DMS114 treated with DMSO at 0.1 percent for 48 hours (cell line): Measurements from ENCODE around the gene NSD1.

Experiments
- DNase-seq: peaks from one replicate; lab custom pipeline; 2025; ENCODE audit not compliant: unreplicated experiment; lab: John Stamatoyannopoulos, UW

Gene NSD1

GRCh38 chr5:177133096-177133852, at the start of gene NSD1:
TSS of gene NSD1 (plus strand) at chr5:177133773. CDS start at chr5:177135104, 1,331 bp downstream.
- peak; percentile 25 for DNase-seq

GRCh38 chr5:177084175-177084574, 49.4 kb upstream of the NSD1 start:
- DNase-seq = no peak

DNA sequence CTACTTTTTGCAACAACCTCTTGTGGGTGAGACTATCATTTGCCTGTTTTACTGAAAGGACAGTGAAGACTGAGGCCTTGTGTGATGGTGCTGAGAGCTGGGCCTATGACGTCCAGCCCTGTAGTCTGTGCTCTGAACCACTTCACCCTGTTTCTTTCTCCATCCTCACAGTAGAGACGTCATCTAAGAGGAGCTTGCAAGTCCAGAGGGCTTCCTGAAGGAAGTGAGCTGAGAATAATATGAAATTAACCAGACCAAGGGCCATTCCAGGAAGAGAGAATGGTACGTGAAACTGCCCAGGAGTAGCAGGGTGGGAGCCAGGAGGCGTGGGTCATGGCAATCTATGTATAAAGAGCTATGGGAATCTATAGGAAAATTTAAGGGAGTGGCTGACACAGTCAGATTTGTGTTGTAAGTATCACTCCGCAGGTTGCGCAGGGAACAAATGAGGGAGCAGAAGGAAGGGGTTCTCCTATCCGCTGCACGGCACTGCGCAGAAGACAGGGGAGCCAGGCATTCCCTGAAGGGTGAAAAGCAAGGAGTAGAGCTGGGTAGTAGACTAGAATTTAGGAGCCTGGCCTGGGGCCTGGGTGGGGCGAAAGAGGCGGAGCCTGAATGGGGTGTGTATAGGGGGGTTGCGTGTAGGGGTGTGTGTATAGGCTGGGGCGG, 47.5 kb upstream of the NSD1 start:
- DNase-seq = peak; percentile 38

- DNase-seq = no peak
Observed at GRCh38 chr5:177086654-177087397, 46.7 kb upstream of the NSD1 start, which contains the start of gene FGFR4. TSS of gene FGFR4 (plus strand) at chr5:177086915. CDS start at chr5:177089603, 2,688 bp downstream.

DNA sequence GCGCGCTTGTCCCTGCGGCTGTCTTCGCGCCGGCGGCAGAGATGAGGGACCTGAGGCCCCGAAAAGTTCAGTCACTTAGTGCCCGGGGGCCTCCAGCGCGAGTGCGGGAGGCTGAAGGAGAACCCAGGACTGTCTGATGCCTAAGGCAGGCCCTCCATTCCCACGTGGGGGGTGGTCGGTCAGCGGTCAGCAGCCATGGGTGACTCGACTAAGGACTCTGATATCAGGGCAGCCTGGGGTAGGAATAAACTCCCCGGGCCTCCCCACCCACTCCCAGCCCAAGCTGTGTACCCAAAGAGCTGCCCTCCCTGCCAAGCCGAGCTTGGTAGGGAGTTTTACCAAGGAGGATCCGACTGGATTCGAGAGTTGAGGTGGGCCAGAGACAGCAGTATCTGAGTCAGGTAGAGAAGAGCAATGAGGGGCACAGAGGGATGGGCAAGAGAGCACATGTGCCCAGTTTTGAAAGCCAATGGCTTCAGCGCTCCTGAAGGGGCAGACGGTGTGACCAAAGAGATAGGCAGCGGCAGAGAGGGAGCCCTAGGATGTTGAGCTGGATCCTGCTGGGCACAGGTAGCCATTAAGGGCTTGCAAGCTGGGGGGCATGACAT, 46.1 kb upstream of the NSD1 start:
- no peak for DNase-seq

GRCh38 chr5:177089127-177089526, 44.4 kb upstream of the NSD1 start:
- no peak for DNase-seq

DNA sequence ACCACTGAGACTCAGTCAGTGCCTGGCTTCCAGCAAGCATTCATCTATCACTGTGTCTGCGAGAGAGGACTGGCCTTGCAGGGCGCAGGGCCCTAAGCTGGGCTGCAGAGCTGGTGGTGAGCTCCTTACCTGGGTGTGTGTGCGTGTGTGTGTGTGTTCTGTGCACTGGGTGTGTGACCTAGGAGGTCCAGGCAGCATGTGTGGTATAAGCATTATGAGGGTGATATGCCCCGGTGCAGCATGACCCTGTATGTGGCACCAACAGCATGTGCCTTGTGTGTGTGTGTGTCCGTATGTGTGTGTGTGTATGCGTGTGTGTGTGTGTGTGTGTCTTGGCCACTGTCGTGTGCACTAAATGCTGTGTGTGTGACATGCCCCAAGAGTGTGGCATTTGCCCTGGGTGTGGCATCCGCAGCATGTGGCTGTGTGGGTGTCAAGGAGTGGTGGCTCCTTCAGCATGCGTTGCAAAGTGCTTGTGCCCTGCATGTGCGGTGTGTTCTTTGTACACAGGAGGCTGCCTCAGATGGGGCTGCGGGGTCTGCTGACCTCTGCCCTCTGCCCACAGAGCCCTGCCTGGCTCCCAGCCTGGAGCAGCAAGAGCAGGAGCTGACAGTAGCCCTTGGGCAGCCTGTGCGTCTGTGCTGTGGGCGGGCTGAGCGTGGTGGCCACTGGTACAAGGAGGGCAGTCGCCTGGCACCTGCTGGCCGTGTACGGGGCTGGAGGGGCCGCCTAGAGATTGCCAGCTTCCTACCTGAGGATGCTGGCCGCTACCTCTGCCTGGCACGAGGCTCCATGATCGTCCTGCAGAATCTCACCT, 43.5 kb upstream of the NSD1 start:
- DNase-seq = no peak

GRCh38 chr5:177090813-177091212, 42.8 kb upstream of the NSD1 start:
- DNase-seq = no peak

DNA sequence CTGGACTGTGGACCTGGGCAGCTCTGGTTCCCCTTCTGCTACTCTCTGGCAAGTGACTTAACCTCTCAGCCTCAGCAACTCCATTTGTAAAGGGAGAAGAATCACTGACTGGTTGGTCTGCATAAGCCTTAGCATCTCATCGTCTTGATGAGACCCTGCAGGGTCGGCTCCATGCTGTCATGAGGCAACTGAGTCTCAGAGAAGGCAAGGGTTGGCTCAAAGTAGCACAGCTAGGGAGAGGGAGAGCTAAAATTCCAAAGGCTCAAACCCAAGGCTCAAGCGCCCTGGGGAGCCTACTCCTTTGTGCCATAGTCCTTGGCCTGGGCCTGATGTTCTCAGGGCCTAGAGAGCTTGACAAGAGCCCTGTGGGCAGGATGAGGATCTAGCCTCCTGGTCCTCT, 42.3 kb upstream of the NSD1 start:
- no peak for DNase-seq

DNA sequence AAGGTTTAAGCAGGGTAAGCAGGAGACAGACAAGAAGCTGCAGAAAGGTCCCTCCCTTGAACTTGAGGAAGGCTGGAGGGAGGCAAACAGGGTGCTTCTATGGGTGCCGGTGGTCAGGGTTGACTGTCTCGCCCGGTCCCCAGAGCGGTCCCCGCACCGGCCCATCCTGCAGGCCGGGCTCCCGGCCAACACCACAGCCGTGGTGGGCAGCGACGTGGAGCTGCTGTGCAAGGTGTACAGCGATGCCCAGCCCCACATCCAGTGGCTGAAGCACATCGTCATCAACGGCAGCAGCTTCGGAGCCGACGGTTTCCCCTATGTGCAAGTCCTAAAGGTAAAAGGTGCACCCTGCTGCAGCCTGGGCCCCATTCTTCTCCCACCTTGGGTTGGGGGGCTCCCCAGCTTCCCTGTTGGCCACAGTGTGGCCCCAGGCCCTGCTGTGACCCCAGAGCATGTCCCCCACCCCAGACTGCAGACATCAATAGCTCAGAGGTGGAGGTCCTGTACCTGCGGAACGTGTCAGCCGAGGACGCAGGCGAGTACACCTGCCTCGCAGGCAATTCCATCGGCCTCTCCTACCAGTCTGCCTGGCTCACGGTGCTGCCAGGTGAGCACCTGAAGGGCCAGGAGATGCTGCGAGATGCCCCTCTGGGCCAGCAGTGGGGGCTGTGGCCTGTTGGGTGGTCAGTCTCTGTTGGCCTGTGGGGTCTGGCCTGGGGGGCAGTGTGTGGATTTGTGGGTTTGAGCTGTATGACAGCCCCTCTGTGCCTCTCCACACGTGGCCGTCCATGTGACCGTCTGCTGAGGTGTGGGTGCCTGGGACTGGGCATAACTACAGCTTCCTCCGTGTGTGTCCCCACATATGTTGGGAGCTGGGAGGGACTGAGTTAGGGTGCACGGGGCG, 41.1 kb upstream of the NSD1 start:
- no peak for DNase-seq

DNA sequence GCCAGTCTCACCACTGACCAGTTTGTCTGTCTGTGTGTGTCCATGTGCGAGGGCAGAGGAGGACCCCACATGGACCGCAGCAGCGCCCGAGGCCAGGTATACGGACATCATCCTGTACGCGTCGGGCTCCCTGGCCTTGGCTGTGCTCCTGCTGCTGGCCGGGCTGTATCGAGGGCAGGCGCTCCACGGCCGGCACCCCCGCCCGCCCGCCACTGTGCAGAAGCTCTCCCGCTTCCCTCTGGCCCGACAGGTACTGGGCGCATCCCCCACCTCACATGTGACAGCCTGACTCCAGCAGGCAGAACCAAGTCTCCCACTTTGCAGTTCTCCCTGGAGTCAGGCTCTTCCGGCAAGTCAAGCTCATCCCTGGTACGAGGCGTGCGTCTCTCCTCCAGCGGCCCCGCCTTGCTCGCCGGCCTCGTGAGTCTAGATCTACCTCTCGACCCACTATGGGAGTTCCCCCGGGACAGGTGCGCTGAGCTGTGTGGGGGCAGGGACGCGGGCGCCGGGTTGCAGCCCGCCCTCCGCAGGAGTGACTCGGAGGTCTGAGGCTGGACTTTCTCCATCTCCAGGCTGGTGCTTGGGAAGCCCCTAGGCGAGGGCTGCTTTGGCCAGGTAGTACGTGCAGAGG, 40.4 kb upstream of the NSD1 start:
- DNase-seq = no peak

DNA sequence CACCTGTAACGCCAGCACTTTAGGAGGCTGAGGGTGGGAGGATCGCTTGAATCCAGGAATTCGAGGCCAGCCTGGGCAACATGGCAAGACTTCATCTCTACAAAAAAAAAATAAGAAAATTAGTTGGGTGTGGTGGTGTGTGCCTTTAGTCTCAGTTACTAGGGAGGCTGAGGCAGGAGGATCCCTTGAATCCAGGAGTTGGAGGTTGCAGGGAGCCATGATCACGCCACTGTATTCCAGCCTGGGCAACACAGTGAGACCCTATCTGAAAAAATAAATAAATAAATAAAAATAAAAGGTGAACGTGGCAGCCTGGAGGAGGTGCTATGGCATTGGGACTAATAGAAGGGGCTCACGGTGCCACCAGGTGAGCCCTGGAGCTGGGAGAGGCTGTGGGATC, 39.8 kb upstream of the NSD1 start:
- DNase-seq = no peak

- no peak for DNase-seq
Observed at GRCh38 chr5:177094224-177095087, 39.1 kb upstream of the NSD1 start.

GRCh38 chr5:177095088-177095669, 38.4 kb upstream of the NSD1 start:
- DNase-seq = no peak

- no peak for DNase-seq
Observed at GRCh38 chr5:177096162-177097015, 37.2 kb upstream of the NSD1 start.

DNA sequence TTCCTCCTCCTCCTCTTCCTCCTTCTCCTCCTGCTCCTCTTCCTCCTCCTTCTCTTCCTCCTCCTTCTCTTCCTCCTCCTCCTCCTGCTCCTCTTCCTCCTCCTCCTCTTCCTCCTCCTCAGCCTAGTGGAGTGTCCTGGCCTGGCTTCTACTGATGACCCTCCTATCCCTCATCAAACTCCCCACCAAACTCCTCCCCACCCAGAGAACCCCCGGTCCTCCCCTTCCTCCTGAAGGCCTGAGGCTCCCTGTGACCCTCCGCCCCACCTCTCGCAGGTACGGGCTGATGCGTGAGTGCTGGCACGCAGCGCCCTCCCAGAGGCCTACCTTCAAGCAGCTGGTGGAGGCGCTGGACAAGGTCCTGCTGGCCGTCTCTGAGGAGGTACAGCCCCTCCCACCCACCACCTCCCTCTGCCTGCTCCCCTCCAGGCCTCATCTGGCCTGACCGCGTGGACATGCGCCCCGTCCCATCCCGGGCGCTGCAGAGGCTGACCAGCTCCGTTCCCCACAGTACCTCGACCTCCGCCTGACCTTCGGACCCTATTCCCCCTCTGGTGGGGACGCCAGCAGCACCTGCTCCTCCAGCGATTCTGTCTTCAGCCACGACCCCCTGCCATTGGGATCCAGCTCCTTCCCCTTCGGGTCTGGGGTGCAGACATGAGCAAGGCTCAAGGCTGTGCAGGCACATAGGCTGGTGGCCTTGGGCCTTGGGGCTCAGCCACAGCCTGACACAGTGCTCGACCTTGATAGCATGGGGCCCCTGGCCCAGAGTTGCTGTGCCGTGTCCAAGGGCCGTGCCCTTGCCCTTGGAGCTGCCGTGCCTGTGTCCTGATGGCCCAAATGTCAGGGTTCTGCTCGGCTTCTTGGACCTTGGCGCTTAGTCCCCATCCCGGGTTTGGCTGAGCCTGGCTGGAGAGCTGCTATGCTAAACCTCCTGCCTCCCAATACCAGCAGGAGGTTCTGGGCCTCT, 36.3 kb upstream of the NSD1 start:
- DNase-seq = no peak
